ES-I3 (cell line): Measurements from ENCODE around the gene HAAO.

Experiments
- H3K36me3 ChIP-seq: 2 replicates; pipeline ENCODE4 v1.6.1; 2013; ENCODE audit warnings: mild to moderate bottlenecking, low read length, control low read depth, moderate library complexity; ENCODE audit not compliant: insufficient read depth
- H3K4me1 ChIP-seq: 2 replicates; pipeline ENCODE4 v1.6.1; 2013; ENCODE audit warnings: mild to moderate bottlenecking, control low read depth, low read length; ENCODE audit not compliant: insufficient read depth
- H3K9ac ChIP-seq: 2 replicates; pipeline ENCODE4 v1.6.1; 2013; ENCODE audit warnings: low read depth, mild to moderate bottlenecking, low read length, moderate library complexity
- H3K9me3 ChIP-seq: 2 replicates; pipeline ENCODE4 v1.6.1; 2013; ENCODE audit warnings: mild to moderate bottlenecking, low read length, moderate library complexity; ENCODE audit not compliant: control insufficient read depth, insufficient read depth

The HAAO gene

DNA sequence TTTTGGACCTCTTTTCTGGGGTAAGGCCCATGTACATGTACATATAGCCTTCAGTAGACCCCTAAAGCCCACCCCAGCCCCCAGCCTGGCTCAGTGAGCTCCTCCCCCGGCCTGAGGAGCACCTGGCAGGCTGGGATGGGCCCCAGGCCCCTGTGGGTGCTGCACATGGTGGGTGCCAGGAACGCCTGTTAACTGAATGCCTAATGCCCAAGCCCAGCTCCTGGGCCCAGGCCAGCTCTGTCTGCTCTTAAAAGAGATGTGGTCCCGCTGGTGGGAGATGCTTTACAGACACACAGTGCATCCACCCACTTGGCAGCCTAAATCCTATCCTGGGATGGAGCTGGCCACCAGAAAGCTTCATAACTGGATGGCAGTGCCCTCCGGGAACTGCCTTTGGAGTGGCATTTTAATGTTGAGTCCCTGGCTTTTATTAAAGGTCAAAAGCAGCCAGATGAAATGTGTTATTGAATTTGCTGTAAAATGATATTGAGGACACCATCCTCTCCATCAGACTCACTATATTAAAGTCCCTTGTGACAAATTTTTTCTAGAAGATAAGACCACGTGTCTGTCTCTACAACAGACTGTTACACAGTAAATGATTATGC, 20.7 kb downstream of the HAAO start:
- no peaks in the 10 kb centered on the region for H3K36me3 ChIP-seq
- no peaks in the 10 kb centered on the region for H3K9me3 ChIP-seq
- no peak overlapping the region for H3K9ac ChIP-seq
- peaks cover 8% of the 10 kb centered on the region; the same call in 1 of the 2 replicates for H3K4me1 ChIP-seq

DNA sequence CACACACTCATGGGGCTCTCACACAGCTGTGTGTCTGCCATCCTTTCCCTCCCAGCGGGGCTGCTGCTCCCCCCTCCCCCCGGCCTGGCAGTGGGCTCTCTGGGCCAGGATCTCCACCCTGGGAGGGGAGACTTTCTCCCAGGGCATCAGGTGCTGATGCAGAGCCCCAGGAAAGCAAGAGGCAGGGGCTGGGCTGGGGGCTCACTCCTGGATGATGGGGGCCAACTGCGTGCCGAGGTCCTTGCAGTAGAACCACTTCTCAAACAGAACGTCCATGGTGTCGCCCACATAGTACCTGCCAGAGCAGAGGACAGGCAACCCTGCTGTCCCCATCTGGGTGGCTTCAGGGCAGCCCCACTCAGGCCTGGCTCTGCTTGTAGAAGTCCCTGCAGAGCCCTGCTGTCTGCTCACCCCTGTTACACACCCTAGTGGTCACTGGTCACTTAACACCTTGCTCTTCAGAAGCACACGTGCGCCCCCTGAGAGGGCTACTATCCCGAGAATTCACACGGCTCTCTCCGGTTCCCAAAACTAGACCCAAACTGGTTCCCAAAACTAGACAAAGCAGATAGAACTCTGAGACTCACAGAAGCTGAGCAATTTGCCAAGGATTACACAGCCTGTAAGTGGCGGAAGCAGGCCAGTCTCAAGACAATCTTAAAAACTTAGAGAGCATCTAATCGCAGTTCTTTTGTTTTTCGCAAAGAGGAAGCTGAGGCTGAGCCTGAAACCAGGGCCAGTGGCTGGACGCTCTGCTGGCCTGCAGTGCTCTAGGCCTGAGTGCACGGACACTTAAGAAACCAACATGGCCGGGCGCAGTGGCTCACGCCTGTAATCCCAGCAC, 21.9 kb downstream of the HAAO start:
- no peaks in the 10 kb centered on the region for H3K36me3 ChIP-seq
- H3K9ac ChIP-seq, result no peak overlapping the region
- H3K9me3 ChIP-seq, result no peaks in the 10 kb centered on the region
- peaks cover 8% of the 10 kb centered on the region; the same call in 1 of the 2 replicates for H3K4me1 ChIP-seq

DNA sequence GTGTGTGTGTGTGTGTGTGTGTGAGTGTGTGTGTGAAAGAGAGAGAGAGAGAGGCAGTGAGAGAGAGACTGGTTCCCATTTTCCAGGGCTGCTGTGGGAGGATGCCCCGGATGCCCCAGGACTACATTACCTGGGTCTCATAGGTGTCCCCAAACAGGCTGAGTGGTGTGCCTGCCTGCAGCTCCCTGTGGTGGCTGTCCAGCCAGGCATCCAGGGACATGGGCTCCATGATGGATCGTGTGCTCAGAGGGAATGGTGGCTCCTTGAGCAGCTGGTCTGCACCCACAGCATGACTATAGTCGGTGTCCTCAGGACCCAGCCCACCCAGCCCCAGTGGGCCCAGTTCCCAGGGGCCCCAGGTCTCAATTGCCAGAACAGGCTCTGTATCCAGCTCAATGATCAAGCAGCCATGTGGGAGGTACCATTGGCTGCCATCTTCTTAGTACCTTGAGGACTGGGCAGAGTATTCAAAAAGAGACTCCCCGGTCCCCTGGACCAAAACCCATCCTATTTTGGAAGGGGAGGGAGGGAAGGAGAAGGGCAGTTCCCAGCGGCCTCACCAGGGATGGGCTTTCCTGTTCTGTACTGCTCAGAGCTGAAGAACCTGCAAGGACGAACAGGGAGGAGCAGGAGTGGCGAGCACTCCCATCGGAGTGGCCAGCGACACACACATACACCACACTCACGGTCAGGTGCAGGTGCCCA, 22.6 kb downstream of the HAAO start:
- H3K9me3 ChIP-seq, result no peaks in the 10 kb centered on the region
- H3K9ac ChIP-seq, result no peak overlapping the region
- H3K36me3 ChIP-seq, result no peaks in the 10 kb centered on the region
- H3K4me1 ChIP-seq, result peaks cover 8% of the 10 kb centered on the region; the same call in 1 of the 2 replicates

DNA sequence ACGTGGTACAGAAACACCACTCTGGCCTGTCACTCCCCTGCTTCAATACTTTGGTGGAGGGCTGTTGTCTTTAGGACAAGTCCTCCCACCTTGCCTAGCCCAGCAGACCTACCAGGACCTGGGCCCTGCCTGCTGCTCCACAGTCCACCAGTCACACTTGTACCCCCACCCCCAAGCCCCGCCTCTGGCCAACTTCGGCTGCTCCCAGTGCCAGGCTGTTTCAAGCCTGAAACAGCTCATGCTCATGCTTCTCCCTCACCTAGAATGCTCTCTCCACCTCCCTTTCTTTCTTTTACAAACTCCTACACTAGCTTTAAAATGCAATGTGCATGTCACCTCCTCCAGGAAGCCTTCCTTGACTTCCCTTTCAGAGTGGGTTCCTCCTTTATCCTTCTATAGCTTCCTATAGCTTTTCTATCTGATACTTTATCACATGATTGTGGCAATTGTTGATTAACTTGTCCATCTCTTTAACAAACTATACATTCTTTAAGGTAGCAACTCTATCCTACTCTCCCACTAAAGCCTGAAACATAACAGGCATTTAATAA, 23.6 kb downstream of the HAAO start:
- Histone ChIP-seq H3K9ac (no peak overlapping the region), H3K4me1 (peaks cover 4% of the 10 kb centered on the region; the same call in 1 of the 2 replicates), H3K36me3 (no peaks in the 10 kb centered on the region), H3K9me3 (no peaks in the 10 kb centered on the region)

GRCh38 chr2:42767899-42768705, 24.3 kb downstream of the HAAO start:
- Histone ChIP-seq H3K9ac (no peak overlapping the region), H3K36me3 (no peaks in the 10 kb centered on the region), H3K9me3 (no peaks in the 10 kb centered on the region), H3K4me1 (peaks cover 2% of the 10 kb centered on the region; the same call in 1 of the 2 replicates)

DNA sequence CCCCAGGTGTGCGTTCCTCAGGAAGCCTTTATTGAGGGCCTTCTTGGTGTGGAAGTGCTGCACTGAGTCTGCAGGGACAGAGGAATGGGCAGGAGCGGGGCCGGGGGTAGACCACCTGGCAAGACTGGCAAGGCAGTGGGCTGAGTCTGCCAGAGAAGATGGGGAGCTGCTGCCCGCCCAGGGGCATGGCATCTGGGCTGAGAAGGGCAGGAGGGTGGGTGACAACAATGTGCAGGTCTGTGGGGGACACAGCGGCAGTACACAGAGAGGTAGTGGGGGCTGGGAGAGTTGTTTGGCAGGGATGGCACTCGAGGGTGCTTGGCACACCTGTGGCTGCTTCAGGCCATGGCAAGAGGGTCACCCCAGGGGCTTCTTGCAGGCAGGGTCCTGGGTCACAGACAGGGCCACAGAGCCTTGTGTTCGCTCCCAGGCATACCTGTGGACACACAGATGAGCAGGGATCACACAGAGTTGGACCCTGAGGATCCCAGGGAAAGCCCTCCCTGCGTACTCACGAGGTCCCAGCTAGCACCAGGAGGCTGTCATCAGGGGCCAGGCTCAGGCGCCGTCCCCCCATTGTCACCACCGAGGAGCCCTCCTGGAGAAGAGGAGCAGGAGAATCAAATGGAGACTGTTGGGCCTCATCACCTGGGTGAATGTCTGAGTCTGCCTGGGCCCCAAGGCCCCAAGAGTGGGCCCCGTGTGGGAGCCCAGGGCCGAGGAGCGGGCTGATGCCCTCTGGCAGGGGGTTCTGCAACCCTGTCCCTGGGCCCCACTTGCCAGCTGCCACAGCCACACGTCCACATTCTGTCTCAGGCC, 25.1 kb downstream of the HAAO start:
- no peaks in the 10 kb centered on the region for H3K36me3 ChIP-seq
- no peaks in the 10 kb centered on the region for H3K9me3 ChIP-seq
- H3K9ac ChIP-seq, result no peak overlapping the region
- no peaks in the 10 kb centered on the region; the same call in 1 of the 2 replicates for H3K4me1 ChIP-seq

- Histone ChIP-seq H3K36me3 (no peaks in the 10 kb centered on the region), H3K9me3 (no peaks in the 10 kb centered on the region), H3K4me1 (no peaks in the 10 kb centered on the region; the same call in 1 of the 2 replicates), H3K9ac (no peak overlapping the region)
These were observed 26.7 kb downstream of the HAAO start for GRCh38 chr2:42765686-42766085.

DNA sequence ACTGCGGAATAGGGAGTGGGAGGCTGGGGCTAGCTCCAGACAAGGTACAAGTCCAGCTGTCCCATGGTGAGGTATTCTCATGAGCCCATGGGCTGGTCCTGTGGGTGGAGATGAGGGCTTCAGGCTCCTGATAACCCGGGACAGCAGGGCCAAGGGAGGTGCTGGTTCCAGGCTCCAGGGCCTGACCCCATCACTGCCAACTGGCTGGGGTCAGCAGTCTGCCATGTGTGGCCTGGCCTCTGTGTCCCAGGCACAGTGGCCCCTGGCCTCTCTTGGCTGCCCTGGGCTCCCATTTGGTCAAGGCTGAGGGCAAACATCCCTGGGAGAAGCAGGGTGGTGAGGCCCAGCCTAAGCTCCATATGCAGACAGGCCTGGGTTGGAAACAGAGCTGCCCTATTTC, 27.5 kb downstream of the HAAO start:
- no peaks in the 10 kb centered on the region for H3K36me3 ChIP-seq
- no peaks in the 10 kb centered on the region for H3K4me1 ChIP-seq
- H3K9ac ChIP-seq, result no peak overlapping the region
- no peaks in the 10 kb centered on the region for H3K9me3 ChIP-seq

GRCh38 chr2:42764096-42764495, 28.3 kb downstream of the HAAO start, which contains the start of gene OXER1:
OXER1 (minus strand) TSS chr2:42764135; CDS start chr2:42764062, 73 bp downstream.
- no peak within 1 kb of the TSS for H3K9ac ChIP-seq
- H3K36me3 ChIP-seq, result no peaks in the 10 kb centered on the region
- no peaks in the 10 kb centered on the region for H3K4me1 ChIP-seq
- H3K9me3 ChIP-seq, result no peaks in the 10 kb centered on the region

GRCh38 chr2:42762823-42763804, 29.3 kb downstream of the HAAO start:
- Histone ChIP-seq H3K36me3 (no peaks in the 10 kb centered on the region), H3K9me3 (no peaks in the 10 kb centered on the region), H3K4me1 (no peaks in the 10 kb centered on the region), H3K9ac (no peak overlapping the region)

DNA sequence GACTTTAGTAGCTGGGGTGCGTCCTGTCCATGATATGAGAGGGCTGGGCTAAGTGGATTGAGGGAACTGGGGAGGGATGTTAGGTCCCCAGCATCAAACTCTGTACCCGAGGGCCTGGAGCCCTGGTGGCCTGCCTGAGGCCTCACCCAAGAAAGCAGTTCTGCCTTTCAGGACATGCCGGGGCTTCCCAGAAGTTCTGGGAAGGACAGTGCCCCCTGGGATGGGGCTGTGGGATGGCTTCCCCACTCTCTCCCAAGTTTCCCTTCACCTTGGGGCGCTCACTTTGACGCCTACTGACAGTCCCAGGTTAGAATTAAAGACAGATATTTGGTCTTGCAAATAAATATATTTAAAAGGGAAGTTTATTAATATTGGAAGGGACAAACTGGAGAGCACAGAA, 30.2 kb downstream of the HAAO start:
- Histone ChIP-seq H3K36me3 (no peaks in the 10 kb centered on the region), H3K4me1 (no peaks in the 10 kb centered on the region), H3K9me3 (no peaks in the 10 kb centered on the region), H3K9ac (no peak overlapping the region)

DNA sequence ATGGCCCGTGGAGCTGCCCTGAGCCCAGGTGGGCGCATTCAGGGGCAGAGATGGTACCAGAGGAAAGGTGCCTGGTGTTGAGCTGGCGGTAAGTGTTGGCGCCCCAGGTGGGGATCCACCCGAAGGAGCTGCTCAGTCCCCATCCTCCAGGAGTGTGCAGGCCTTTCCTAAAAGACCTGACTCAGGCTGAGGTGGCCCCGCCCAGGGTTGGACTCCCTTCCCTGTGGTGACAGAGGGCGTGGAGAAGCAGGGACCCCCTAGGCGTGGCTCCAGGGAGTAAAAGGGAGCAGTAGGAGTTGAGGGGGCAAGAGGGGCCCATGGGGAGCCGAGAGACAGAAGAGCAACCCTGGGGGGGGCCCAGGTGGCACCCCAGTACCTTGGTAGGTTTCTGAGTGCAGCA, 30.8 kb downstream of the HAAO start:
- Histone ChIP-seq H3K36me3 (no peaks in the 10 kb centered on the region), H3K9me3 (no peaks in the 10 kb centered on the region), H3K9ac (no peak overlapping the region), H3K4me1 (no peaks in the 10 kb centered on the region)
